CD4-positive, alpha-beta T cell (primary cell): ENCODE results near the gene FEV. TPM values are rescaled to one million over a fixed set of nuclear protein-coding genes. Genes with fewer than 3 reads are reported as not detected.

ENCODE experiments used
- ATAC-seq: fragments of 200-7000 bp; cut with Tn5 transposase; one replicate; pipeline ENCODE4 v1.10.0; 2022; ENCODE audit warnings: mild to moderate bottlenecking; ENCODE audit not compliant: poor library complexity
- CTCF ChIA-PET: fragments of 350-600 bp; sonication (Branson Sonifier 250); formaldehyde crosslinking; loops from one replicate; lab custom pipeline; 2021; ENCODE audit warnings: antibody characterized with exemption, inconsistent platforms; lab: Charles Lee
- POLR2A ChIA-PET: fragments of 350-600 bp; sonication (Branson Sonifier 250); formaldehyde crosslinking; loops from one replicate; lab custom pipeline; 2021; ENCODE audit warnings: antibody characterized with exemption, inconsistent platforms; lab: Charles Lee
- DNase-seq, 14 experiments: peaks; one replicate each; pipeline ENCODE4 v3.0.0-alpha.2; 2013 to 2020; ENCODE audit warnings: mixed read lengths in 2 of 14
- H3K27ac ChIP-seq, 2 donors: one replicate each; pipeline versions ENCODE4 v1.5.1 to v1.7.0; 2013; ENCODE audit warnings: low read length in 2 of 2, low read depth in 1 of 2, mild to moderate bottlenecking in 1 of 2
- H3K27me3 ChIP-seq, 2 experiments: 1 replicate in 1 of 2; 2 replicates in 1 of 2; pipeline versions ENCODE4 v1.6.1 to v1.7.0; 2013; ENCODE audit warnings: low read length in 2 of 2, control low read depth in 1 of 2, mild to moderate bottlenecking in 1 of 2, moderate library complexity in 1 of 2; ENCODE audit not compliant: insufficient read depth in 2 of 2, control insufficient read depth in 1 of 2
- H3K36me3 ChIP-seq: one replicate; pipeline ENCODE4 v1.6.1; 2013; ENCODE audit warnings: low read length, control low read depth; ENCODE audit not compliant: insufficient read depth
- H3K4me1 ChIP-seq: one replicate; pipeline ENCODE4 v1.6.1; 2013; ENCODE audit warnings: low read length, control low read depth; ENCODE audit not compliant: insufficient read depth
- H3K4me3 ChIP-seq: one replicate; pipeline ENCODE4 v1.5.1; 2013; ENCODE audit warnings: mild to moderate bottlenecking, low read length, moderate library complexity
- H3K9me3 ChIP-seq, 2 experiments: 1 replicate in 1 of 2; 2 replicates in 1 of 2; pipeline versions ENCODE4 v1.6.1 to v1.7.0; 2013; ENCODE audit warnings: low read length in 2 of 2, mild to moderate bottlenecking in 2 of 2, control low read depth in 1 of 2, moderate library complexity in 1 of 2; ENCODE audit not compliant: control insufficient read depth in 1 of 2, insufficient read depth in 1 of 2
- H3K27ac Mint-ChIP-seq: one replicate; pipeline ENCODE4 v1.8.0; 2020; ENCODE audit warnings: mixed read lengths
- H3K27me3 Mint-ChIP-seq: one replicate; pipeline ENCODE4 v1.8.0; 2021; ENCODE audit warnings: mixed read lengths
- H3K36me3 Mint-ChIP-seq: one replicate; pipeline ENCODE4 v1.8.0; 2021; ENCODE audit warnings: low read depth, mixed read lengths
- H3K4me1 Mint-ChIP-seq: one replicate; pipeline ENCODE4 v1.8.0; 2021; ENCODE audit warnings: low read depth, mixed read lengths
- H3K4me3 Mint-ChIP-seq: one replicate; pipeline ENCODE4 v1.8.0; 2020; ENCODE audit warnings: mild to moderate bottlenecking, mixed read lengths
- H3K9me3 Mint-ChIP-seq: one replicate; pipeline ENCODE4 v1.8.0; 2020; ENCODE audit warnings: mixed read lengths
- CTCF ChIP-seq: fragments of 200-600 bp; IDR thresholded peaks from one replicate; pipeline ENCODE4 v1.8.0; 2022; ENCODE audit warnings: antibody characterized with exemption, mild to moderate bottlenecking
- intact Hi-C, 2 experiments: fragments of 100-400 bp; cut with DNase I in 1 of 2; cut with micrococcal nuclease in 1 of 2; formaldehyde crosslinking; loops; one replicate each; pipeline versions ENCODE4 v1.15.1 to v1.9.0; 2023 to 2025; cut with DNase I, micrococcal nuclease
- total RNA-seq, 174 experiments: library from RNA in 2 of 174; stranded (reverse) in 2 of 174; gene quantifications; one replicate each; pipeline ENCODE4 v1.2.3 and lab custom pipeline; 2021 to 2026

The FEV gene
- total RNA-seq, 2 experiments from 2014 or later, result not detected

- peaks cover 12% of the 10 kb centered on the region for H3K4me1 Mint-ChIP-seq
- TF ChIP-seq CTCF, result no peak
- no peak overlapping the region for H3K27ac Mint-ChIP-seq
- Histone ChIP-seq H3K9me3 (peaks cover 0 to 34% of the 10 kb centered on the region in 2 experiments), H3K4me3 (peak overlapping the region; percentile 25), H3K27ac (no peak overlapping the region), H3K4me1 (peaks cover 28% of the 10 kb centered on the region), H3K27me3 (peaks cover 75 to 79% of the 10 kb centered on the region in 2 experiments), H3K36me3 (no peaks in the 10 kb centered on the region)
- ChIA-PET POLR2A (no interaction called here), CTCF (interaction anchor here (1.4 to 1.5 kb wide), 2 partner anchors 22 to 28 kb away, joined by 4 to 7 read pairs; no protein-coding TSS in a partner anchor)
- no peaks in the 10 kb centered on the region for H3K9me3 Mint-ChIP-seq
- H3K27me3 Mint-ChIP-seq, result peaks cover 82% of the 10 kb centered on the region
- intact Hi-C loops, result loop anchor here in 1 of 2 experiments (2.0 kb wide), 1 partner anchor 149 kb away; no protein-coding TSS in a partner anchor
- DNase-seq, result peak in 4 of 14 experiments; percentile 26 to 47 (median 34)
- peak; percentile 31 for ATAC-seq
- peak overlapping the region; percentile 25 for H3K4me3 Mint-ChIP-seq
- H3K36me3 Mint-ChIP-seq, result no peaks in the 10 kb centered on the region
These were observed 16.8 kb upstream of the FEV start for GRCh38 chr2:219001577-219002394.

GRCh38 chr2:219001100-219001576 lies 16.2 kb upstream of the FEV start:
- peaks cover 33% of the 10 kb centered on the region for H3K4me1 ChIP-seq
- DNase-seq, result no peak
- peaks cover 0 to 36% of the 10 kb centered on the region in 2 experiments for H3K9me3 ChIP-seq
- peaks cover 84% of the 10 kb centered on the region for H3K27me3 Mint-ChIP-seq
- no peak for ATAC-seq
- intact Hi-C loops, result no loop called here
- H3K4me3 ChIP-seq, result no peak overlapping the region
- no peak overlapping the region for H3K27ac ChIP-seq
- no peaks in the 10 kb centered on the region for H3K36me3 Mint-ChIP-seq
- peaks cover 79 to 81% of the 10 kb centered on the region in 2 experiments for H3K27me3 ChIP-seq
- H3K36me3 ChIP-seq, result no peaks in the 10 kb centered on the region
- ChIA-PET POLR2A (no interaction called here), CTCF (interaction anchor here (1.4 to 1.5 kb wide), 2 partner anchors 21 to 29 kb away, joined by 4 to 7 read pairs; no protein-coding TSS in a partner anchor)
- TF ChIP-seq CTCF, result no peak
- no peak overlapping the region for H3K27ac Mint-ChIP-seq
- no peaks in the 10 kb centered on the region for H3K9me3 Mint-ChIP-seq
- H3K4me1 Mint-ChIP-seq, result peaks cover 16% of the 10 kb centered on the region
- H3K4me3 Mint-ChIP-seq, result peak overlapping the region; percentile 45

- H3K36me3 ChIP-seq, result no peaks in the 10 kb centered on the region
- no peak for ATAC-seq
- Mint-ChIP-seq H3K4me3 (no peak overlapping the region), H3K9me3 (no peaks in the 10 kb centered on the region), H3K4me1 (peaks cover 21% of the 10 kb centered on the region), H3K27me3 (peaks cover 84% of the 10 kb centered on the region), H3K27ac (no peak overlapping the region), H3K36me3 (no peaks in the 10 kb centered on the region)
- H3K9me3 ChIP-seq, result peaks cover 0 to 34% of the 10 kb centered on the region in 2 experiments
- no peak for TF ChIP-seq CTCF
- CTCF ChIA-PET, result no interaction called here
- no peak overlapping the region for H3K27ac ChIP-seq
- H3K27me3 ChIP-seq, result peaks cover 78 to 82% of the 10 kb centered on the region in 2 experiments
- H3K4me1 ChIP-seq, result peaks cover 38% of the 10 kb centered on the region
- H3K4me3 ChIP-seq, result no peak overlapping the region
- intact Hi-C loops, result no loop called here
- POLR2A ChIA-PET, result no interaction called here
- no peak for DNase-seq
These were observed 15.6 kb upstream of the FEV start for GRCh38 chr2:219000569-219000960.
